AG04450 (cell line): ENCODE data around the gene EML3. TPM values are rescaled to one million over a fixed set of nuclear protein-coding genes. Genes with fewer than 3 reads are reported as not detected.

Source experiments
- CTCF ChIA-PET: fragments of 300-600, 350-600 bp; formaldehyde crosslinking; extraction: SDS; loops from one replicate; lab custom pipeline; 2022; ENCODE audit warnings: antibody characterized with exemption, inconsistent platforms; lab: Charles Lee
- POLR2A ChIA-PET: fragments of 350-600 bp; formaldehyde crosslinking; extraction: SDS; loops from one replicate; lab custom pipeline; 2021; ENCODE audit warnings: antibody characterized with exemption, inconsistent platforms; lab: Yijun Ruan, JAX
- DNase-seq: peaks from one replicate; pipeline ENCODE4 v3.0.0-alpha.2; 2011; ENCODE audit warnings: low read depth, low spot score
- H3K27ac ChIP-seq: one replicate; pipeline ENCODE4 v1.5.1; 2012; ENCODE audit warnings: low read depth, low read length, control low read depth
- H3K27me3 ChIP-seq: one replicate; pipeline ENCODE4 v1.6.0; 2012; ENCODE audit warnings: low read length; ENCODE audit not compliant: control insufficient read depth, insufficient read depth
- H3K4me3 ChIP-seq: 2 replicates; pipeline ENCODE4 v1.5.1; 2011; ENCODE audit warnings: mild to moderate bottlenecking, low read depth, low read length, control low read depth
- H3K9me3 ChIP-seq: 2 replicates; pipeline ENCODE4 v1.5.1; 2012; ENCODE audit warnings: low read length; ENCODE audit not compliant: control insufficient read depth, insufficient read depth
- CTCF ChIP-seq: IDR thresholded peaks from 2 replicates; pipeline ENCODE4 v1.5.1; 2011; ENCODE audit warnings: low read depth, low read length, control low read depth, inconsistent platforms
- polyA plus RNA-seq: library from polyadenylated mRNA; depleted of rRNA; stranded (reverse); fragments of >200 nt; gene quantifications from 2 replicates; pipeline ENCODE4 v1.2.3, GENCODE V29; 2011

Gene EML3
- polyA plus RNA-seq, 1 experiment: 18.6 TPM

GRCh38 chr11:62600367-62601121 lies 12.0 kb downstream of the EML3 start:
- Histone ChIP-seq H3K9me3 (peaks cover 2% of the 10 kb centered on the region; the same call in 1 of the 2 replicates), H3K4me3 (peak overlapping the region; percentile 80), H3K27ac (peak overlapping the region; percentile 78), H3K27me3 (no peaks in the 10 kb centered on the region)
- no peak for DNase-seq
- ChIA-PET CTCF (interaction anchor here (0.6 to 2.1 kb wide), 7 partner anchors 9 to 477 kb away, joined by 3 to 10 read pairs (median 3); partner anchors contain the start of genes EEF1G and TUT1), POLR2A (interaction anchor here (0.6 to 1.9 kb wide), 7 partner anchors 8 to 74 kb away, joined by 3 to 38 read pairs (median 13); partner anchors contain the start of genes B3GAT3, C11orf98, CSKMT and EEF1G)
- TF ChIP-seq CTCF: no peak

- no peak for TF ChIP-seq CTCF
- no peak for DNase-seq
- CTCF ChIA-PET: interaction anchor here (1.2 to 2.1 kb wide), 4 partner anchors 8 to 205 kb away, joined by 4 to 10 read pairs (median 4); partner anchors contain the start of gene TUT1
- POLR2A ChIA-PET: interaction anchor here (1.0 to 1.8 kb wide), 2 partner anchors 26 to 65 kb away, joined by 5 to 10 read pairs; partner anchors contain the start of genes C11orf98, CSKMT and EEF1G
- Histone ChIP-seq H3K4me3 (peak overlapping the region; percentile 80), H3K9me3 (peaks cover 2% of the 10 kb centered on the region; the same call in 1 of the 2 replicates), H3K27ac (no peak overlapping the region), H3K27me3 (no peaks in the 10 kb centered on the region)
Measured at GRCh38 chr11:62599901-62600300, 12.7 kb downstream of the EML3 start.

- ChIA-PET CTCF (interaction anchor here (1.3 to 1.4 kb wide), 2 partner anchors 13 to 175 kb away, joined by 4 to 5 read pairs; no protein-coding TSS in a partner anchor), POLR2A (interaction anchor here (0.8 to 1.8 kb wide), 3 partner anchors 8 to 66 kb away, joined by 3 to 10 read pairs (median 5); partner anchors contain the start of genes C11orf98, CSKMT and EEF1G)
- no peak for TF ChIP-seq CTCF
- DNase-seq: peak; percentile 98
- no peak overlapping the region for H3K27ac ChIP-seq
- peak overlapping the region; percentile 80 for H3K4me3 ChIP-seq
- no peaks in the 10 kb centered on the region for H3K27me3 ChIP-seq
- peaks cover 2% of the 10 kb centered on the region; the same call in 1 of the 2 replicates for H3K9me3 ChIP-seq
Measured at GRCh38 chr11:62599069-62599696, 13.4 kb downstream of the EML3 start.

GRCh38 chr11:62595124-62595523 lies 17.5 kb downstream of the EML3 start:
- no peak for DNase-seq
- no peaks in the 10 kb centered on the region for H3K27me3 ChIP-seq
- CTCF ChIA-PET: interaction anchor here (2.3 kb wide), 1 partner anchor 201 kb away, joined by 11 read pairs; no protein-coding TSS in a partner anchor
- no peak for TF ChIP-seq CTCF
- no peaks in the 10 kb centered on the region; the same call in 1 of the 2 replicates for H3K9me3 ChIP-seq
- no peak overlapping the region for H3K27ac ChIP-seq
- POLR2A ChIA-PET: interaction anchor here (0.9 kb wide), 1 partner anchor 70 kb away, joined by 6 read pairs; the partner anchor contains the start of genes C11orf98 and CSKMT
- no peak overlapping the region for H3K4me3 ChIP-seq
